Ectodermal cell (in vitro differentiated cells): ENCODE measurements around the gene PCDHGB6.

Source experiments
- H3K27ac ChIP-seq: 2 replicates; pipeline ENCODE4 v1.7.0; 2013; ENCODE audit warnings: mild to moderate bottlenecking, low read depth, low read length; ENCODE audit not compliant: insufficient read depth, poor library complexity, severe bottlenecking
- H3K27me3 ChIP-seq: 2 replicates; pipeline ENCODE4 v1.7.0; 2013; ENCODE audit warnings: mild to moderate bottlenecking, low read length; ENCODE audit not compliant: insufficient read depth, control insufficient read depth, poor library complexity, severe bottlenecking
- H3K36me3 ChIP-seq: one replicate; pipeline ENCODE4 v1.7.0; 2013; ENCODE audit warnings: low read length; ENCODE audit not compliant: control insufficient read depth, insufficient read depth
- H3K4me1 ChIP-seq: one replicate; pipeline ENCODE4 v1.7.0; 2013; ENCODE audit warnings: low read length; ENCODE audit not compliant: control insufficient read depth, insufficient read depth
- H3K4me3 ChIP-seq: 2 replicates; pipeline ENCODE4 v1.7.0; 2013; ENCODE audit warnings: low read depth, low read length, control low read depth; ENCODE audit not compliant: insufficient read depth
- H3K9me3 ChIP-seq: 2 replicates; pipeline ENCODE4 v1.7.0; 2013; ENCODE audit warnings: mild to moderate bottlenecking, low read length, moderate library complexity; ENCODE audit not compliant: control insufficient read depth
- WGBS, 2 experiments: methylation state at CpG; one replicate each; pipeline ENCODE4 v1.1.7; 2013; ENCODE audit warnings: missing lambda C conversion rate in 2 of 2; 5-methylcytosine and 5-hydroxymethylcytosine counted together

The PCDHGB6 gene

DNA sequence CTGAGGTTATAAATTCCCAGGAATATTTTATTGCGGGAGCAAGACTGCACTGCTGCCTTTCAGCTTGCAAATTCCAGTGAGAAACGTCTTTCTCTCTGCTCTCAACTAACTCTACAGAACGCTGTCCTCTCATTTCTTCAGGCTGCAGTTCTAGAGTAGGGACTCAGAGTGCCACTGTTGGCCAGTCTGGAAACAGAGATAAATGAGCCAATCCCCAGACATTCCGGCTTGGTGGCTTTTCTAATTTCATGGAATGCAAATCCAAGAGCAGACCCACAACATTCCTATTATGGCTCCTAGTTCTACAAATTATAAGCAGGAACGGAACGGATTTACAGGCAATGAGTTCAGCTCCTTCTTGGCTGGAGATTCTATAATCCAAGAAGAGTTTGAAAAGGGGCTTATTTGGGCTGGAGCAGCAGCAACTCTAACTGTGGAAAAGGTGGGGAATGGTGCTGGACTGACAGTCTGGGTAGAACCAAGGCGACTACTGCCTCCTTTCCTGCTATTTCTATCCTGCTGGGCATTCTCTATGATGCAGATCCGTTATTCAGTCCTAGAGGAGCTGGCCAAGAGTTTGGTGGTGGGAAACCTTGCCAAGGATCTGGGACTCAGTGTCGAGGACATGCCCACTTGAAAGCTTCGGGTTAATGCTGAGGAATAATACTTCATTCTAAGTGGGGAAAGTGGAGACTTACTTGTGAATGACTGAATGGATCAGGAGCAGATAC is 31.8 kb downstream of the PCDHGB6 start:
- no peak overlapping the region for H3K27ac ChIP-seq
- H3K4me3 ChIP-seq = no peak overlapping the region
- no peaks in the 10 kb centered on the region for H3K4me1 ChIP-seq
- peaks cover 4% of the 10 kb centered on the region for H3K36me3 ChIP-seq
- 87 to 90% methylated on average over 10 of the region's 10 CpGs for WGBS, 2 experiments
- no peaks in the 10 kb centered on the region for H3K27me3 ChIP-seq
- peaks cover 2% of the 10 kb centered on the region for H3K9me3 ChIP-seq

DNA sequence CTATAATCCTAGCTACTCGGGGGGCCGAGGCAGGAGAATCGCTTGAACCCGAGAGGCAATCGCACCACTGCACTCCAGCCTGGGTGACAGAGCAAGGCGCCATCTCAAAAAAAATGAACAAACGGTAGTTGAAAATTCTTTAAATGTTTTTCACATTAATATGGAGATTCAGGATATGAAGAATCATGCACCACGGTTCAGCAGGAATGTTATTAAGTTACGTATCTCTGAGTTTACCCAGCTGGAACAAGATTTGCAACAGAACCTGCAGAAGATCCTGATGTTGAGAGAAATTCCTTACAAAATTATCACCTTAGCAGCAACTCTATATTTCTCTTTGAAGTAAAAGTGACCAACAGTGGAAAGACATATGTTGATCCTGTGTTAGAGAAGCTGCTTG is 32.5 kb downstream of the PCDHGB6 start:
- WGBS, 2 experiments = 93% methylated on average over 9 of the region's 9 CpGs
- H3K4me1 ChIP-seq = no peaks in the 10 kb centered on the region
- H3K27ac ChIP-seq = no peak overlapping the region
- no peak overlapping the region for H3K4me3 ChIP-seq
- peaks cover under 1% of the 10 kb centered on the region for H3K9me3 ChIP-seq
- H3K36me3 ChIP-seq = peaks cover 4% of the 10 kb centered on the region
- no peaks in the 10 kb centered on the region for H3K27me3 ChIP-seq

DNA sequence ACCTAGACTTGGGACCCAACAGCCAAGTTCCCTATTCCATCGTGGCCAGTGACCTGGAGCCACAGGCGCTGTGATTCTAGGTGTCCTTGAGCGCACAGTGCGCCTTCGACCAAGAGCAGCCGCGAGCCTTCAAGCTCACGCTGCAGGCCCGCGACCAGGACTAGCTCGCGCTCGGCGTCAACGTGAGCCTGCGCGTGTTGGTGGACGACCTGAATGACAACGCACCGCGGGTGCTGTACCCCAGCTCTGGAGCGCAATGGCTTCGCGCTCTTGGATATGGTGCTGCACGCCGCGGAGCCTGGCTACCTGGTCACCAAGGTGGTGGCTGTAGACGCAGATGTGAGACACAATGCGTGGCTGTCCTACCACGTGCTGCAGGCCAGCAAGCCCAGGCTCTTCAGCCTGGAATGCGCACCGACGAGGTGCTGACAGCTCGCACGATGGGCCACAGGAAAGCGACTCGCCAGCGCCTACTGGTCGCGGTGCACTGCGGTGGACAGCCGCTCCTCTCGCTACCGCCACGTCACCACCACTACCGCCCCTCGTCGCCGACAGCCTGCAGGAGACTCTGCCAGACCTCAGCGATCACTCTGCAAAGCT is 33.9 kb downstream of the PCDHGB6 start:
- Histone ChIP-seq H3K27me3 (no peaks in the 10 kb centered on the region), H3K27ac (no peak overlapping the region), H3K36me3 (peaks cover 4% of the 10 kb centered on the region), H3K9me3 (no peaks in the 10 kb centered on the region), H3K4me1 (no peaks in the 10 kb centered on the region), H3K4me3 (no peak overlapping the region)
- WGBS, 2 experiments = 96 to 97% methylated on average over 50 of the region's 50 CpGs
